ENCODE results near the gene CD6.

DNA sequence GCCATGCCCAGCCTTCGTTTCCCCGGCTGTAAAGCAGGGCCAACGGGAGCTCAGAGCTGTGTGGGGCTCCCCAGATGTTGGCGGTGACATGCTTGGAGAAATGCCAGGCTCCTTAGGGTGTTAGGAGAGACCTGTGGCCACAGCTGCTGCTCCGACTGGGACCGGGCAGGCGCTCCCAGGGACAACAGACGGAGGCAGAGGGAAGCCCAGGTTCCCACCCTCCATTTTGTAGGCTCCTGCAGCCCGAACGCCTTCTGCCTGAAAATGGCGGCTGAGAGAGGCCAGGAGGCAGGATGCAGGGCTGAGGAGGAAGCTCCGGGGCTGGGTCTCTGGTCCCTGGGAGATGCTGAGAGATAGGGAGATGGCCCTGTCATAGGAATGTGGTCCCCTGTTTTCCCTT is 10.0 kb downstream of the CD6 start:
- TF ChIP-seq POLR2A (IDR thresholded peaks at IDR 0.05) (no peak), CTCF (IDR thresholded peaks at IDR 0.05 in 8 of 11, conservative IDR thresholded peaks at IDR 0.05 in 3 of 11) (no peak)
